NB4 (cell line): ENCODE data around the gene C6orf62.
"Not testable (repeated sequence)": the region's sequence is repeated elsewhere in the genome, so short reads cannot be mapped to it uniquely, and the experiment has no call there.

Source experiments
- DNase-seq: peaks from one replicate; pipeline ENCODE4 v3.0.0; 2010; ENCODE audit warnings: low read depth
- H3K4me3 ChIP-seq: one replicate; pipeline ENCODE4 v1.5.1; 2011; ENCODE audit warnings: mild to moderate bottlenecking, low read depth, low read length, moderate library complexity
- CTCF ChIP-seq: IDR thresholded peaks from one replicate; pipeline ENCODE4 v1.5.1; 2012; ENCODE audit warnings: low read depth, low read length
- MAX ChIP-seq: IDR thresholded peaks from 2 replicates; pipeline ENCODE4 v1.6.1; 2011; ENCODE audit warnings: low read depth, low read length
- MYC ChIP-seq: IDR thresholded peaks from 2 replicates; pipeline ENCODE4 v1.6.1; 2011; ENCODE audit warnings: low read depth, low read length
- POLR2A ChIP-seq: IDR thresholded peaks from 2 replicates; pipeline ENCODE4 v1.6.1; 2011; ENCODE audit warnings: mild to moderate bottlenecking; ENCODE audit not compliant: insufficient read length; ENCODE audit errors: extremely low read depth

Gene C6orf62

GRCh38 chr6:24683297-24684296 lies 35.4 kb downstream of the C6orf62 start:
- H3K4me3 ChIP-seq: no peak overlapping the region
- DNase-seq: no peak
- no peak for TF ChIP-seq MAX
- no peak for TF ChIP-seq CTCF
- TF ChIP-seq MYC: no peak
- TF ChIP-seq POLR2A: no peak

GRCh38 chr6:24680582-24680981 lies 38.4 kb downstream of the C6orf62 start:
- H3K4me3 ChIP-seq: no peak overlapping the region
- DNase-seq: no peak
- TF ChIP-seq MAX: no peak
- TF ChIP-seq MYC: no peak
- no peak for TF ChIP-seq POLR2A
- no peak for TF ChIP-seq CTCF

- H3K4me3 ChIP-seq: not testable (repeated sequence)
Observed at GRCh38 chr6:24678792-24679352, 40.1 kb downstream of the C6orf62 start.

GRCh38 chr6:24673625-24674024 lies 45.3 kb downstream of the C6orf62 start:
- H3K4me3 ChIP-seq: no peak overlapping the region
- TF ChIP-seq CTCF: no peak
- TF ChIP-seq MYC: no peak
- TF ChIP-seq POLR2A: no peak
- no peak for TF ChIP-seq MAX
- DNase-seq: peak; percentile 23

More at GRCh38 chr6:24678792-24679352, 40.1 kb downstream of the C6orf62 start:
- DNase-seq: not testable (repeated sequence)

- DNase-seq: no peak
- TF ChIP-seq POLR2A: no peak
- TF ChIP-seq MYC: no peak
- TF ChIP-seq MAX: no peak
- no peak for TF ChIP-seq CTCF
- no peak overlapping the region for H3K4me3 ChIP-seq
Observed at GRCh38 chr6:24672620-24673182, 46.3 kb downstream of the C6orf62 start.

- H3K4me3 ChIP-seq: not testable (repeated sequence)
Observed at GRCh38 chr6:24671077-24671476, 47.9 kb downstream of the C6orf62 start.

GRCh38 chr6:24670492-24670891 lies 48.5 kb downstream of the C6orf62 start:
- not testable (repeated sequence) for H3K4me3 ChIP-seq, DNase-seq

More at GRCh38 chr6:24671077-24671476, 47.9 kb downstream of the C6orf62 start:
- DNase-seq: not testable (repeated sequence)
